ENCODE data around the gene FOXB1.

Gene FOXB1

GRCh38 chr15:60021589-60022378 lies 17.7 kb downstream of the FOXB1 start:
- no peak overlapping the region for H3K4me3 ChIP-seq (replicated peaks; ENCODE audit: insufficient read depth, low read length)
- DNase-seq (ENCODE audit: low read depth in 1 of 2, low spot score in 1 of 2) = no peak
- H3K27me3 ChIP-seq (ENCODE audit: insufficient read depth, poor library complexity, severe bottlenecking) = no peaks in the 10 kb centered on the region
- H3K27ac ChIP-seq (replicated peaks) = no peak overlapping the region
- TF ChIP-seq REST (IDR thresholded peaks at IDR 0.05; ENCODE audit: insufficient replicate concordance, low read depth) = no peak
- no peak for TF ChIP-seq GABPA (IDR thresholded peaks at IDR 0.05; ENCODE audit: low read depth)
- TF ChIP-seq POLR2AphosphoS5 (IDR thresholded peaks at IDR 0.05; ENCODE audit: low read depth) = no peak

DNA sequence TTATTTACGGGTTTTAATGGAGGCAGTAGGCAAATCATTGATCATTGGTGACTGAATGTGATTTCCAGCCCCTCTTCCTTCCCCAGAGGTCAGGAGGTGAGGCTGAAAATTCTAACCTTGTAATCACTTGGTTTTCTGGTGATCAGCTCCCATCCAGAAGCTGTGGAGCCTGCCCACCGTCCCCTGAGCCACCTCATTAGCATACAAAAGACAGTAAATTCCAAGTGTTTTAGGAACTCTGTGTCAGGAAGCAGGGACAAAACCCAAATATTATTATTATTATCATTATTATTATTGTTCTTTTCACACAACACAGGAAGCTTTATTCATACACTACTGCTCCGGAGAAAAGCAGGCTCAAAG lies 18.2 kb downstream of the FOXB1 start:
- no peak for DNase-seq (ENCODE audit: low read depth in 1 of 2, low spot score in 1 of 2)
- TF ChIP-seq POLR2AphosphoS5 (IDR thresholded peaks at IDR 0.05; ENCODE audit: low read depth) (no peak), REST (IDR thresholded peaks at IDR 0.05; ENCODE audit: insufficient replicate concordance, low read depth) (no peak), GABPA (IDR thresholded peaks at IDR 0.05; ENCODE audit: low read depth) (no peak), SPI1 (IDR thresholded peaks at IDR 0.05; ENCODE audit: borderline replicate concordance, low read depth) (no peak)
- TF ChIP-seq, protein P1, sequence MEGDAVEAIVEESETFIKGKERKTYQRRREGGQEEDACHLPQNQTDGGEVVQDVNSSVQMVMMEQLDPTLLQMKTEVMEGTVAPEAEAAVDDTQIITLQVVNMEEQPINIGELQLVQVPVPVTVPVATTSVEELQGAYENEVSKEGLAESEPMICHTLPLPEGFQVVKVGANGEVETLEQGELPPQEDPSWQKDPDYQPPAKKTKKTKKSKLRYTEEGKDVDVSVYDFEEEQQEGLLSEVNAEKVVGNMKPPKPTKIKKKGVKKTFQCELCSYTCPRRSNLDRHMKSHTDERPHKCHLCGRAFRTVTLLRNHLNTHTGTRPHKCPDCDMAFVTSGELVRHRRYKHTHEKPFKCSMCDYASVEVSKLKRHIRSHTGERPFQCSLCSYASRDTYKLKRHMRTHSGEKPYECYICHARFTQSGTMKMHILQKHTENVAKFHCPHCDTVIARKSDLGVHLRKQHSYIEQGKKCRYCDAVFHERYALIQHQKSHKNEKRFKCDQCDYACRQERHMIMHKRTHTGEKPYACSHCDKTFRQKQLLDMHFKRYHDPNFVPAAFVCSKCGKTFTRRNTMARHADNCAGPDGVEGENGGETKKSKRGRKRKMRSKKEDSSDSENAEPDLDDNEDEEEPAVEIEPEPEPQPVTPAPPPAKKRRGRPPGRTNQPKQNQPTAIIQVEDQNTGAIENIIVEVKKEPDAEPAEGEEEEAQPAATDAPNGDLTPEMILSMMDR (IDR thresholded peaks at IDR 0.05; ENCODE audit: insufficient read depth, low read length) = no peak
- Histone ChIP-seq H3K27me3 (ENCODE audit: insufficient read depth, poor library complexity, severe bottlenecking) (no peaks in the 10 kb centered on the region), H3K4me3 (replicated peaks; ENCODE audit: insufficient read depth, low read length) (no peak overlapping the region), H3K27ac (replicated peaks) (no peak overlapping the region)

DNA sequence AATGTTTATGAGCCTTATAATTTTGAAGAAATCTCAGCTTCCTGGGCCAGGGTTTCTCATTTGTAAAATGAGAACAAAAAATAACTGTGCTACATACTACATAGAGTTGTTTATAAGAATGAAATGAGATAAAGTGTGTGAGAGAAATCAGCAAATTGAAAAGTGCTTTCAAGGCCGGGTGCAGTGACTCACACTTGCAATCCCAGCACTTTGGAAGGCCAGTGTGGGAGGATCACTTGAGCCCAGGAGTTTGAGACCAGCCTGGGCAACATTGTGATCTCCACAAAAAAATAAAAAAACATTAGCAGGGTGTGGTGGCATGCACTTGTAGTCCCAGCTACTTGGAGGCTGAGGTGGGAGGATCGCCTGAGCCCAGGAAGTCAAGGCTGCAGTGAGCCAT lies 22.4 kb downstream of the FOXB1 start:
- Histone ChIP-seq H3K4me3 (replicated peaks; ENCODE audit: insufficient read depth, low read length) (no peak overlapping the region), H3K27ac (replicated peaks) (no peak overlapping the region), H3K27me3 (ENCODE audit: insufficient read depth, poor library complexity, severe bottlenecking) (no peaks in the 10 kb centered on the region)
- no peak for DNase-seq (ENCODE audit: low read depth in 1 of 2, low spot score in 1 of 2)
- TF ChIP-seq GABPA (IDR thresholded peaks at IDR 0.05; ENCODE audit: low read depth) (no peak), SPI1 (IDR thresholded peaks at IDR 0.05; ENCODE audit: borderline replicate concordance, low read depth) (no peak), REST (IDR thresholded peaks at IDR 0.05; ENCODE audit: insufficient replicate concordance, low read depth) (no peak), POLR2AphosphoS5 (IDR thresholded peaks at IDR 0.05; ENCODE audit: low read depth) (no peak)
- TF ChIP-seq, protein P1 (IDR thresholded peaks at IDR 0.05; ENCODE audit: insufficient read depth, low read length) = no peak
